HepG2 (cell line): ENCODE data around the gene SCN8A. TPM values are rescaled to one million over a fixed set of nuclear protein-coding genes. Genes with fewer than 3 reads are reported as not detected.

Experiments used
- GATA4 ChIP-seq: sonication (generic); IDR thresholded peaks from 2 replicates; pipeline ENCODE4 v1.6.1; 2016; ENCODE audit warnings: antibody characterized with exemption, low read depth, borderline replicate concordance
- GLI4 ChIP-seq: sonication (generic); formaldehyde crosslinking; IDR thresholded peaks from 2 replicates; pipeline ENCODE4 v1.5.1; 2020; ENCODE audit warnings: missing genetic modification reagents, mild to moderate bottlenecking, moderate library complexity, borderline replicate concordance
- HDAC1 ChIP-seq: sonication (generic); formaldehyde crosslinking; IDR thresholded peaks from 2 replicates; pipeline ENCODE4 v1.5.1; 2020; ENCODE audit warnings: mild to moderate bottlenecking, missing genetic modification reagents
- KDM1A ChIP-seq: IDR thresholded peaks from 2 replicates; pipeline ENCODE4 v1.6.1; 2016; ENCODE audit warnings: missing compliant biosample characterization
- MYC ChIP-seq: sonication (generic); formaldehyde crosslinking; IDR thresholded peaks from 2 replicates; pipeline ENCODE4 v1.9.0; 2021; ENCODE audit warnings: missing genetic modification reagents, borderline replicate concordance
- SETDB1 ChIP-seq: sonication (generic); formaldehyde crosslinking; IDR thresholded peaks from 2 replicates; pipeline ENCODE4 v1.5.1; 2020; ENCODE audit warnings: missing genetic modification reagents, mild to moderate bottlenecking, borderline replicate concordance
- SKI ChIP-seq: fragments of 450-650 bp; IDR thresholded peaks from one replicate; pipeline ENCODE4 v1.6.1; 2018; ENCODE audit warnings: mild to moderate bottlenecking; ENCODE audit not compliant: partially characterized antibody
- SNRNP70 ChIP-seq: fragments of 200-400 bp; formaldehyde crosslinking; IDR thresholded peaks from 2 replicates; pipeline ENCODE4 v1.6.1; 2017; ENCODE audit warnings: mild to moderate bottlenecking, low read depth, low read length, moderate library complexity
- ZBTB38 ChIP-seq: sonication (generic); formaldehyde crosslinking; IDR thresholded peaks from 2 replicates; pipeline ENCODE4 v1.5.1; 2020; ENCODE audit warnings: mild to moderate bottlenecking, missing genetic modification reagents
- ZNF160 ChIP-seq: sonication (generic); formaldehyde crosslinking; IDR thresholded peaks from 2 replicates; pipeline ENCODE4 v1.8.0; 2022; ENCODE audit warnings: mild to moderate bottlenecking, inconsistent platforms, missing genetic modification reagents
- ZNF253 ChIP-seq: sonication (generic); formaldehyde crosslinking; IDR thresholded peaks from 2 replicates; pipeline ENCODE4 v1.8.0; 2022; ENCODE audit warnings: mild to moderate bottlenecking, missing genetic modification reagents, borderline replicate concordance
- ZNF3 ChIP-seq: IDR thresholded peaks from 2 replicates; pipeline ENCODE4 v1.7.0; 2017; ENCODE audit warnings: inconsistent platforms
- ZNF501 ChIP-seq: sonication (generic); formaldehyde crosslinking; IDR thresholded peaks from 2 replicates; pipeline ENCODE4 v1.5.1; 2020; ENCODE audit warnings: mild to moderate bottlenecking, moderate library complexity, missing genetic modification reagents
- polyA plus RNA-seq, 8 experiments: library from polyadenylated mRNA; depleted of rRNA in 3 of 8; stranded (reverse) in 7 of 8; unstranded in 1 of 8; fragments of >200 nt; fragmentation: Illumina TruSeq in 4 of 8; extraction: Trizol in 4 of 8; gene quantifications; 2 replicates each; pipeline versions ENCODE4 v1.2.1 to v1.2.3, GENCODE V29; 2011 to 2016; ENCODE audit warnings: low read depth in 4 of 8, missing spikeins in 1 of 8, mixed read lengths in 1 of 8; ENCODE audit not compliant: insufficient read depth in 1 of 8
- total RNA-seq, 5 experiments: library from RNA; depleted of rRNA; stranded (reverse); fragments of >200 nt; fragmentation: Illumina TruSeq; extraction: Trizol; gene quantifications; 2 replicates each; pipeline ENCODE4 v1.2.3, GENCODE V29; 2016; ENCODE audit warnings: low read depth in 1 of 5
- TF ChIP-seq, protein P1 (sequence below), 2 experiments: sonication (generic) in 1 of 2; formaldehyde crosslinking in 1 of 2; IDR thresholded peaks; 2 replicates each; pipeline versions ENCODE4 v1.6.1 to v1.9.0; 2014 to 2022; ENCODE audit warnings: antibody characterized with exemption in 1 of 2, borderline replicate concordance in 1 of 2, inconsistent platforms in 1 of 2, low read depth in 1 of 2, missing genetic modification reagents in 1 of 2
- TF ChIP-seq, protein P2 (sequence below): sonication (generic); formaldehyde crosslinking; IDR thresholded peaks from 2 replicates; pipeline ENCODE4 v1.5.0; 2020; ENCODE audit warnings: mild to moderate bottlenecking, missing genetic modification reagents, moderate library complexity
- TF ChIP-seq, protein P3 (sequence below): IDR thresholded peaks from 2 replicates; pipeline ENCODE4 v1.6.1; 2018; ENCODE audit warnings: missing genetic modification reagents
- TF ChIP-seq, protein P4 (sequence below): sonication (generic); formaldehyde crosslinking; IDR thresholded peaks from 2 replicates; pipeline ENCODE4 v1.4.0; 2020; ENCODE audit warnings: missing genetic modification reagents
- TF ChIP-seq, protein P5 (sequence below): sonication (generic); formaldehyde crosslinking; IDR thresholded peaks from 2 replicates; pipeline ENCODE4 v1.8.0; 2022; ENCODE audit warnings: missing genetic modification reagents, low read depth, mild to moderate bottlenecking, borderline replicate concordance

Gene SCN8A
- total and polyA plus RNA-seq, 2 of the 13 experiments (the other 11 are each of a cell fraction or from before 2014, with no cell fraction given) = 0.57 to 1.4 TPM

DNA sequence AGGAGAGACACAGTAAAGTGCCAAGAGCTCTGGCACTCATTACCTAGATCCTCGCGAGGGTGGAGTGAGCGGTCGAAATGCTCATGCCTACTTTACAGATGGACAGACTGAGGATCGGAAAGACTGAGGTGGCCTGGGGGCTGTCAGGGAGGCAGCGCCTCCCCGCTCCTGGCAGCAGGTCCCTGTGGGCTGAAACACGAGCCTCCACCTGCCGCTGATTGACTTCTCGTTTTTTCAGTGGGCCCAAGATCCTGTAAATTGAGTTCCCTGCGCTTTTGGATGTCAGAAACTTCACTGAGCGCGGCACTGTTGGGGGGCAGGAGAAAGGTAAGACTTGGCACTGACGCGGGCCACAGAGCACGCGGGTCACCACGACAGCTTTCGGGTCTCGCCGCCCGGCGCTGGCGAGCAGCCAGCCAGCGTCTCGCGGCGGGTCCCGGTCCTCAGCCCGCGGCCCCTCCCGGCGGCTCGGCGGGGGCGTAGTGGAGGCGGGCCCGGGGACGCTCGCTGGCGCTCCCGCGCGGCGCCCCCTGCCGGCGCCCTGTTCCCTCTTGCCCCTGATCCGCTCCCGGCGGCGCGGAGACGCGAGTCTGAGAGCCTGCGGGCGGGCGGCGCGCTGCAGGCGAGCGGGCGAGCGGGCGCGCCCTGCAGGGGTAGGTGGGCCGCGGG, 552 bp upstream of the SCN8A start (continued):
- TF ChIP-seq, protein P1, sequence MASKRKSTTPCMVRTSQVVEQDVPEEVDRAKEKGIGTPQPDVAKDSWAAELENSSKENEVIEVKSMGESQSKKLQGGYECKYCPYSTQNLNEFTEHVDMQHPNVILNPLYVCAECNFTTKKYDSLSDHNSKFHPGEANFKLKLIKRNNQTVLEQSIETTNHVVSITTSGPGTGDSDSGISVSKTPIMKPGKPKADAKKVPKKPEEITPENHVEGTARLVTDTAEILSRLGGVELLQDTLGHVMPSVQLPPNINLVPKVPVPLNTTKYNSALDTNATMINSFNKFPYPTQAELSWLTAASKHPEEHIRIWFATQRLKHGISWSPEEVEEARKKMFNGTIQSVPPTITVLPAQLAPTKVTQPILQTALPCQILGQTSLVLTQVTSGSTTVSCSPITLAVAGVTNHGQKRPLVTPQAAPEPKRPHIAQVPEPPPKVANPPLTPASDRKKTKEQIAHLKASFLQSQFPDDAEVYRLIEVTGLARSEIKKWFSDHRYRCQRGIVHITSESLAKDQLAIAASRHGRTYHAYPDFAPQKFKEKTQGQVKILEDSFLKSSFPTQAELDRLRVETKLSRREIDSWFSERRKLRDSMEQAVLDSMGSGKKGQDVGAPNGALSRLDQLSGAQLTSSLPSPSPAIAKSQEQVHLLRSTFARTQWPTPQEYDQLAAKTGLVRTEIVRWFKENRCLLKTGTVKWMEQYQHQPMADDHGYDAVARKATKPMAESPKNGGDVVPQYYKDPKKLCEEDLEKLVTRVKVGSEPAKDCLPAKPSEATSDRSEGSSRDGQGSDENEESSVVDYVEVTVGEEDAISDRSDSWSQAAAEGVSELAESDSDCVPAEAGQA (IDR thresholded peaks at IDR 0.05; ENCODE audit: low read depth) = no peak
- TF ChIP-seq, protein P1 (CRISPR knock-in tag; IDR thresholded peaks at IDR 0.05; ENCODE audit: borderline replicate concordance) = no peak
- TF ChIP-seq MYC (CRISPR knock-in tag) = peak; percentile 13; the same call in 1 of the 2 replicates
- no peak for TF ChIP-seq SNRNP70
- peak; percentile 88; the same call in 1 of the 2 replicates for TF ChIP-seq KDM1A (CRISPR knock-in tag)
- no peak for TF ChIP-seq ZNF160 (CRISPR knock-in tag)
- TF ChIP-seq ZNF3 (CRISPR knock-in tag) = peak; percentile 72; the same call in 1 of the 2 replicates
- TF ChIP-seq, protein P2, sequence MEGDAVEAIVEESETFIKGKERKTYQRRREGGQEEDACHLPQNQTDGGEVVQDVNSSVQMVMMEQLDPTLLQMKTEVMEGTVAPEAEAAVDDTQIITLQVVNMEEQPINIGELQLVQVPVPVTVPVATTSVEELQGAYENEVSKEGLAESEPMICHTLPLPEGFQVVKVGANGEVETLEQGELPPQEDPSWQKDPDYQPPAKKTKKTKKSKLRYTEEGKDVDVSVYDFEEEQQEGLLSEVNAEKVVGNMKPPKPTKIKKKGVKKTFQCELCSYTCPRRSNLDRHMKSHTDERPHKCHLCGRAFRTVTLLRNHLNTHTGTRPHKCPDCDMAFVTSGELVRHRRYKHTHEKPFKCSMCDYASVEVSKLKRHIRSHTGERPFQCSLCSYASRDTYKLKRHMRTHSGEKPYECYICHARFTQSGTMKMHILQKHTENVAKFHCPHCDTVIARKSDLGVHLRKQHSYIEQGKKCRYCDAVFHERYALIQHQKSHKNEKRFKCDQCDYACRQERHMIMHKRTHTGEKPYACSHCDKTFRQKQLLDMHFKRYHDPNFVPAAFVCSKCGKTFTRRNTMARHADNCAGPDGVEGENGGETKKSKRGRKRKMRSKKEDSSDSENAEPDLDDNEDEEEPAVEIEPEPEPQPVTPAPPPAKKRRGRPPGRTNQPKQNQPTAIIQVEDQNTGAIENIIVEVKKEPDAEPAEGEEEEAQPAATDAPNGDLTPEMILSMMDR = peak; percentile 68
- peak; percentile 61 for TF ChIP-seq SKI
- no peak for TF ChIP-seq GATA4
- TF ChIP-seq, protein P3, sequence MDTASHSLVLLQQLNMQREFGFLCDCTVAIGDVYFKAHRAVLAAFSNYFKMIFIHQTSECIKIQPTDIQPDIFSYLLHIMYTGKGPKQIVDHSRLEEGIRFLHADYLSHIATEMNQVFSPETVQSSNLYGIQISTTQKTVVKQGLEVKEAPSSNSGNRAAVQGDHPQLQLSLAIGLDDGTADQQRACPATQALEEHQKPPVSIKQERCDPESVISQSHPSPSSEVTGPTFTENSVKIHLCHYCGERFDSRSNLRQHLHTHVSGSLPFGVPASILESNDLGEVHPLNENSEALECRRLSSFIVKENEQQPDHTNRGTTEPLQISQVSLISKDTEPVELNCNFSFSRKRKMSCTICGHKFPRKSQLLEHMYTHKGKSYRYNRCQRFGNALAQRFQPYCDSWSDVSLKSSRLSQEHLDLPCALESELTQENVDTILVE (CRISPR knock-in tag) = peak; percentile 18; the same call in 1 of the 2 replicates
- TF ChIP-seq, protein P4, sequence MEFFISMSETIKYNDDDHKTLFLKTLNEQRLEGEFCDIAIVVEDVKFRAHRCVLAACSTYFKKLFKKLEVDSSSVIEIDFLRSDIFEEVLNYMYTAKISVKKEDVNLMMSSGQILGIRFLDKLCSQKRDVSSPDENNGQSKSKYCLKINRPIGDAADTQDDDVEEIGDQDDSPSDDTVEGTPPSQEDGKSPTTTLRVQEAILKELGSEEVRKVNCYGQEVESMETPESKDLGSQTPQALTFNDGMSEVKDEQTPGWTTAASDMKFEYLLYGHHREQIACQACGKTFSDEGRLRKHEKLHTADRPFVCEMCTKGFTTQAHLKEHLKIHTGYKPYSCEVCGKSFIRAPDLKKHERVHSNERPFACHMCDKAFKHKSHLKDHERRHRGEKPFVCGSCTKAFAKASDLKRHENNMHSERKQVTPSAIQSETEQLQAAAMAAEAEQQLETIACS (CRISPR knock-in tag) = peak; percentile 86
- TF ChIP-seq HDAC1 (CRISPR knock-in tag) = peak; percentile 44; the same call in 1 of the 2 replicates
- no peak for TF ChIP-seq GLI4 (CRISPR knock-in tag)
- TF ChIP-seq SETDB1 (CRISPR knock-in tag) = no peak
- no peak for TF ChIP-seq ZNF253
- TF ChIP-seq ZBTB38 (CRISPR knock-in tag) = no peak
- TF ChIP-seq ZNF501 (CRISPR knock-in tag) = 0 out of 2 replicates have a peak, but pooled peaks have one; percentile 18
- TF ChIP-seq, protein P5, sequence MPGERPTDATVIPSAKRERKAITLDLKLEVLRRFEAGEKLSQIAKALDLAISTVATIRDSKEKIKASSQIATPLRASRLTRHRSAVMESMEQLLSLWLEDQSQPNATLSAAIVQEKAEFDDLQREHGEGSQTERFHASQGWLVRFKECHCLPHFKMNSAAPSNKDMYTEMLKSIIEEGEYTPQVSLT = no peak
